Esophagus squamous epithelium (tissue), 4 donors: ENCODE data around the gene NIN.

ENCODE experiments used
- POLR2A ChIP-seq, 4 donors: fragments of 450-650 bp; IDR thresholded peaks; one replicate each; pipeline ENCODE4 v1.6.1; 2017; ENCODE audit warnings: antibody characterized with exemption in 4 of 4, mild to moderate bottlenecking in 4 of 4, moderate library complexity in 3 of 4
- TF ChIP-seq, protein P1 (sequence below), 6 experiments: fragments of 450-650 bp in 4 of 6; fragments of 200-600 bp in 2 of 6; sonication (generic) in 2 of 6; IDR thresholded peaks; one replicate each; pipeline ENCODE4 v1.5.1; 2016 to 2019; ENCODE audit warnings: antibody characterized with exemption in 6 of 6, mild to moderate bottlenecking in 4 of 6, moderate library complexity in 4 of 6

DNA sequence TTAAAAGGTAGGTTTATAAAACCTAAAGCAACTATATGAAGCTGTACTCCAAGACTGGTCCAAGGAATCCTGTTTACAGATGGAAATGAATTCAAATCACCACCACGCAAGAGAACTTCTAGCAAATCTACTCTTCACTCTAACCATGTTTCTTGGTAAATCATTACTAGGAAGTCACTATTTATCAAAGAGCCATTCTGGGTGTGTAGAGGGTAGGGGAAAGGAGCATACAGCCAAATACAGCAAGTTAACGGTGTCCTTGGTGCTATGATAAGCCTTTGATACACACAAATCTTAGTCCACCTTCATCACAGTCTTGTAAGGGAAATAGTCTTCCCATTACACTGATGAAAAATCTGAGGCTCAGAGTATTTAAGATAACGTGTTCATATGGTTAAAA lies 16.8 kb downstream of the NIN start:
- TF ChIP-seq, protein P1, sequence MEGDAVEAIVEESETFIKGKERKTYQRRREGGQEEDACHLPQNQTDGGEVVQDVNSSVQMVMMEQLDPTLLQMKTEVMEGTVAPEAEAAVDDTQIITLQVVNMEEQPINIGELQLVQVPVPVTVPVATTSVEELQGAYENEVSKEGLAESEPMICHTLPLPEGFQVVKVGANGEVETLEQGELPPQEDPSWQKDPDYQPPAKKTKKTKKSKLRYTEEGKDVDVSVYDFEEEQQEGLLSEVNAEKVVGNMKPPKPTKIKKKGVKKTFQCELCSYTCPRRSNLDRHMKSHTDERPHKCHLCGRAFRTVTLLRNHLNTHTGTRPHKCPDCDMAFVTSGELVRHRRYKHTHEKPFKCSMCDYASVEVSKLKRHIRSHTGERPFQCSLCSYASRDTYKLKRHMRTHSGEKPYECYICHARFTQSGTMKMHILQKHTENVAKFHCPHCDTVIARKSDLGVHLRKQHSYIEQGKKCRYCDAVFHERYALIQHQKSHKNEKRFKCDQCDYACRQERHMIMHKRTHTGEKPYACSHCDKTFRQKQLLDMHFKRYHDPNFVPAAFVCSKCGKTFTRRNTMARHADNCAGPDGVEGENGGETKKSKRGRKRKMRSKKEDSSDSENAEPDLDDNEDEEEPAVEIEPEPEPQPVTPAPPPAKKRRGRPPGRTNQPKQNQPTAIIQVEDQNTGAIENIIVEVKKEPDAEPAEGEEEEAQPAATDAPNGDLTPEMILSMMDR (IDR thresholded peaks at IDR 0.05) = no peak
- TF ChIP-seq POLR2A (IDR thresholded peaks at IDR 0.05) = no peak
